Hepatocyte (in vitro differentiated cells): ENCODE data around the gene ATF3. TPM values are rescaled to one million over a fixed set of nuclear protein-coding genes. Genes with fewer than 3 reads are reported as not detected.
"Not testable (repeated sequence)": the region's sequence is repeated elsewhere in the genome, so short reads cannot be mapped to it uniquely, and the experiment has no call there.

Experiments used
- DNase-seq: peaks from one replicate; pipeline ENCODE4 v3.0.0-alpha.2; 2016; ENCODE audit warnings: low spot score
- H2AFZ ChIP-seq: fragments of 200-600 bp; sonication (generic); 2 replicates; pipeline ENCODE4 v1.6.0; 2016; ENCODE audit warnings: antibody characterized with exemption, mild to moderate bottlenecking
- H3K27ac ChIP-seq: fragments of 200-600 bp; sonication (generic); 2 replicates; pipeline ENCODE4 v1.5.1; 2016; ENCODE audit warnings: mild to moderate bottlenecking
- H3K27me3 ChIP-seq: fragments of 200-600 bp; sonication (generic); 2 replicates; pipeline ENCODE4 v1.6.1; 2016
- H3K36me3 ChIP-seq: fragments of 200-600 bp; sonication (generic); replicated peaks from 2 replicates; pipeline ENCODE4 v1.5.1; 2016; ENCODE audit warnings: low read depth; ENCODE audit not compliant: insufficient read depth
- H3K4me1 ChIP-seq: fragments of 200-600 bp; sonication (generic); 2 replicates; pipeline ENCODE4 v1.5.1; 2016; ENCODE audit warnings: mild to moderate bottlenecking, moderate library complexity; ENCODE audit not compliant: insufficient read depth
- H3K4me2 ChIP-seq: fragments of 200-600 bp; sonication (generic); 2 replicates; pipeline ENCODE4 v1.6.0; 2016
- H3K4me3 ChIP-seq: fragments of 200-600 bp; sonication (generic); 2 replicates; pipeline ENCODE4 v1.5.1; 2016; ENCODE audit warnings: mild to moderate bottlenecking
- H3K79me2 ChIP-seq: fragments of 200-600 bp; sonication (generic); 2 replicates; pipeline ENCODE4 v1.6.0; 2017; ENCODE audit warnings: mild to moderate bottlenecking
- H3K9me2 ChIP-seq: fragments of 200-600 bp; sonication (generic); replicated peaks from 2 replicates; pipeline ENCODE4 v1.6.0; 2017; ENCODE audit warnings: mild to moderate bottlenecking; ENCODE audit not compliant: insufficient read depth
- H3K9me3 ChIP-seq: fragments of 200-600 bp; sonication (generic); 2 replicates; pipeline ENCODE4 v1.5.1; 2016; ENCODE audit warnings: low read depth, mild to moderate bottlenecking
- H4K20me1 ChIP-seq: fragments of 200-600 bp; sonication (generic); 2 replicates; pipeline ENCODE4 v1.6.0; 2016; ENCODE audit warnings: mild to moderate bottlenecking; ENCODE audit not compliant: insufficient read depth, poor library complexity, severe bottlenecking
- EZH2 ChIP-seq: fragments of 200-600 bp; sonication (generic); IDR thresholded peaks from 2 replicates; pipeline ENCODE4 v1.6.1; 2016; ENCODE audit warnings: antibody characterized with exemption, mild to moderate bottlenecking, borderline replicate concordance
- EZH2phosphoT487 ChIP-seq: fragments of 200-600 bp; sonication (generic); IDR thresholded peaks from one replicate; pipeline ENCODE4 v1.6.1; 2018; ENCODE audit warnings: antibody characterized with exemption, mild to moderate bottlenecking, low read depth, moderate library complexity; ENCODE audit not compliant: unreplicated experiment, severe bottlenecking
- WGBS: methylation state at CpG from one replicate; pipeline ENCODE4 v1.1.6; 2016; ENCODE audit warnings: low lambda C conversion rate; ENCODE audit errors: missing lambda C conversion rate; 5-methylcytosine and 5-hydroxymethylcytosine counted together
- polyA plus RNA-seq: library from polyadenylated mRNA; unstranded; fragments of >200 nt; fragmentation: Nextera tagmentation; extraction: Ambion mirVana; gene quantifications from 2 replicates; pipeline ENCODE4 v1.2.1, GENCODE V29; 2016
- total RNA-seq: library from RNA; depleted of rRNA; stranded (reverse); fragments of >200 nt; gene quantifications from 2 replicates; pipeline ENCODE4 v1.2.3, GENCODE V29; 2014
- TF ChIP-seq, protein P1 (sequence below): fragments of 200-600 bp; sonication (generic); IDR thresholded peaks from 2 replicates; pipeline ENCODE4 v1.5.1; 2016; ENCODE audit warnings: antibody characterized with exemption, mild to moderate bottlenecking; ENCODE audit not compliant: poor library complexity

Gene ATF3
- total and polyA plus RNA-seq, 2 experiments from 2014 or later, result 128 to 129 TPM

DNA sequence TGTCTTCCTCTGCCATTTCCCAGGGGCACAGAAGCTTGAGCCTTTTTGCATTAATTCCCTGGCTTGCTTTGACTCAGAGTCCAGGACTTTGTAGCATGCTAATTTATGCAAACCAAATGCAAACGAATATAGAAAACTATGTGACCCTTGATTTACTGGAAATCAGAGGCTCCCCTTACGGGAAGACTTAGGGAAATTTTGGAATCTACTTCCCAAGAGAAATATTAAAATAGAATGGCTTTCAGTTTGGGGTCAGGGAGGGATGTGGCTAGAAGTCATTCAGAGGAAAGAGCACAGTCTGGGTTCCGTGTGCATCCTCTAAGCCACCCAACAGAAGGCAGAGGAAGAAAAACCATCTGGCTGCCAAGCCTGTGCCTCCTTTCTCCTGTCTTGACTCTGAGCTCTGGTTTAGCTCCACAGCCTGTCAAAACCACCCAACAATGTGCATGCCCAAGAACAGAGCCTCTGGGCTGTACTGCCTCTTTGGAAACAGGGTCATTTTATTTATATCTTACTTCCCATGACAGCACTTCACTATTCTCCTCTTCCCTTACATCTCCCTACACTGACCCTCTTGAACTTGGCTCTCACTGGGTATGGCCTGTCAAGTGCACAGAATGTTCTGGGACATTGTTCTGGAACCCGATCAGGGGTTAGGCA, 30.1 kb downstream of the ATF3 start:
- H3K9me2 ChIP-seq, result no peaks in the 10 kb centered on the region
- peaks cover 11% of the 10 kb centered on the region for H3K4me1 ChIP-seq
- DNase-seq, result no peak
- H4K20me1 ChIP-seq, result no peaks in the 10 kb centered on the region
- no peaks in the 10 kb centered on the region for H3K9me3 ChIP-seq
- no peak overlapping the region for H2AFZ ChIP-seq
- H3K4me2 ChIP-seq, result no peak overlapping the region
- no peaks in the 10 kb centered on the region for H3K79me2 ChIP-seq
- no peak overlapping the region for H3K4me3 ChIP-seq
- no peak for TF ChIP-seq EZH2phosphoT487
- TF ChIP-seq, protein P1, sequence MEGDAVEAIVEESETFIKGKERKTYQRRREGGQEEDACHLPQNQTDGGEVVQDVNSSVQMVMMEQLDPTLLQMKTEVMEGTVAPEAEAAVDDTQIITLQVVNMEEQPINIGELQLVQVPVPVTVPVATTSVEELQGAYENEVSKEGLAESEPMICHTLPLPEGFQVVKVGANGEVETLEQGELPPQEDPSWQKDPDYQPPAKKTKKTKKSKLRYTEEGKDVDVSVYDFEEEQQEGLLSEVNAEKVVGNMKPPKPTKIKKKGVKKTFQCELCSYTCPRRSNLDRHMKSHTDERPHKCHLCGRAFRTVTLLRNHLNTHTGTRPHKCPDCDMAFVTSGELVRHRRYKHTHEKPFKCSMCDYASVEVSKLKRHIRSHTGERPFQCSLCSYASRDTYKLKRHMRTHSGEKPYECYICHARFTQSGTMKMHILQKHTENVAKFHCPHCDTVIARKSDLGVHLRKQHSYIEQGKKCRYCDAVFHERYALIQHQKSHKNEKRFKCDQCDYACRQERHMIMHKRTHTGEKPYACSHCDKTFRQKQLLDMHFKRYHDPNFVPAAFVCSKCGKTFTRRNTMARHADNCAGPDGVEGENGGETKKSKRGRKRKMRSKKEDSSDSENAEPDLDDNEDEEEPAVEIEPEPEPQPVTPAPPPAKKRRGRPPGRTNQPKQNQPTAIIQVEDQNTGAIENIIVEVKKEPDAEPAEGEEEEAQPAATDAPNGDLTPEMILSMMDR, result no peak
- no peak for TF ChIP-seq EZH2
- WGBS, result 49% methylated on average over 4 of the region's 4 CpGs
- H3K36me3 ChIP-seq, result no peaks in the 10 kb centered on the region
- peaks cover 3% of the 10 kb centered on the region for H3K27me3 ChIP-seq
- H3K27ac ChIP-seq, result no peak overlapping the region

DNA sequence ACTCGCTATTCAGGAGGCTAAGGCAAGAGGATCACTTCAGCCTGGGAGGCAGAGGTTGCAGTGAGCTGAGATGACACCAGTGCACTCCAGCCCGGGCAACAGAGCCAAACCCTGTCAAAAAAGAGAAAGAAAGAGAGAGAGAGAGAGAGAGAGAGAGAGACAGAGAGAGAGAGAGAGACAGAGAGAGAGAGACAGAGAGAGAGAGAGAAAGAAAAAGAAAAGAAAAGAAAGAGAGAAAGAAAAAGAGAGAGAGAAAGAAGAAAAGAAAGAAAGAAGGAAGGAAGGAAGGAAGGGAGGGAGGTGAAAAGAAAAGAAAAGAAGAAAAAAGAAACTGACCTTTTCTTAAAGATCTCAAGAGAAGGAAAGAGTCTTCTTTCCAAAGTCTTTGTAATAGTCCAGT, 31.0 kb downstream of the ATF3 start:
- not testable (repeated sequence) for H2AFZ ChIP-seq, H3K36me3 ChIP-seq, H3K9me2 ChIP-seq, H3K4me2 ChIP-seq, H3K4me3 ChIP-seq, H3K27me3 ChIP-seq, H3K79me2 ChIP-seq, H4K20me1 ChIP-seq, H3K9me3 ChIP-seq, DNase-seq, H3K27ac ChIP-seq
- 88% methylated on average over 2 of the region's 2 CpGs for WGBS
- peaks cover 14% of the 10 kb centered on the region for H3K4me1 ChIP-seq

DNA sequence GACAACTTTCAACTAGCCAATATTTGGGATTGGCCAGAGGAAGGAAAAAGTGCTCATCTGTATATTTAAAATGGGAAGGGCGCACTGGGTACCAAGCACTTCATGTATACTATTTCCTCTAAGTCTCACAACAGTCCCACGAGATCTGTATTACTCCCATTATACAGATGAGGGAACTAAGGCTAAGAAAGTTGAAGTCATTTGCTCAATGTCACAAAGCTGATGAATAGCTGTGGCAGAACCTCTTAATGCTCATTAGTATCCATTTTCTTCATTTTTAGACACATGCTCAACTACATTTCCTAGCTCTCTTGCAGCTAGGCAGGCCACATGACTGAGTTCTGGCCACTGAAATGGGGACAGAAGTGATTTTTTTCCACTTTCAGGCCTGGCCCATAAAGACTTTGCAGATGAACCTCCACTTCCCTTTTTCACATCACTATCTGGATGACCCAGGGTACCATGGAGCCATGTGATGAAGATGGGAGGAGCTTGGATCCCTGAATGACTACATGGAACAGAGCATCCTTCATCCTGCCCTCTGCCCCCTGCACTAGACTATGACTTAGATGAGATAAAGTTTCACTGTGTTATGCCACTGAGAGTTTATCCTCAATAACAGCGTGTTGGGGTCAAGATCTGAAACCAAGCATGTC, 31.8 kb downstream of the ATF3 start:
- no peak overlapping the region for H3K4me3 ChIP-seq
- no peak overlapping the region for H3K4me2 ChIP-seq
- H3K9me2 ChIP-seq, result no peaks in the 10 kb centered on the region
- H3K79me2 ChIP-seq, result no peaks in the 10 kb centered on the region
- H4K20me1 ChIP-seq, result no peaks in the 10 kb centered on the region
- no peak for DNase-seq
- H3K27ac ChIP-seq, result no peak overlapping the region
- peaks cover 3% of the 10 kb centered on the region for H3K27me3 ChIP-seq
- WGBS, result 95% methylated on average over 3 of the region's 3 CpGs
- no peak for TF ChIP-seq EZH2
- no peaks in the 10 kb centered on the region for H3K9me3 ChIP-seq
- H3K4me1 ChIP-seq, result peaks cover 20% of the 10 kb centered on the region
- H2AFZ ChIP-seq, result no peak overlapping the region
- no peaks in the 10 kb centered on the region for H3K36me3 ChIP-seq

DNA sequence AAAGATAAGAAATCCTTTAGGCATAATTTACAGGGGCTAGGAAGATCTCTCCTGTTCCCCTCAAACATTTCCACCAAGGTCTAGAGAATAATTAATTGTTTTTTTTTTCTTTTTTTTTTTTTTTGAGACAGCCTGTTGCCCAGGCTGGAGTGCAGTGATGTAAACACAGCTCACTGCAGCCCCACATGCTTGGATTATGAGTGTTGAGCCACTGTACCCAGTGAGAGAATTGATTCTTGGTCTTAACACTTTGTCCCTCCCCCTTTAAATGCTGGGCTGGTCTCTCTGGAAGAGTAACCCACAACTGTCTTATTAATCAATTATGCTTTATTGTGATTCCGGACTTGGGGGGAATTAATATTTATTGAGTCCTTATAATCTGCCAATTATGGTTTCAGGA, 33.4 kb downstream of the ATF3 start:
- 90% methylated on average over 1 of the region's 1 CpG for WGBS
- Histone ChIP-seq H3K79me2 (no peaks in the 10 kb centered on the region), H3K36me3 (no peaks in the 10 kb centered on the region), H3K9me2 (no peaks in the 10 kb centered on the region), H4K20me1 (no peaks in the 10 kb centered on the region), H3K27ac (no peak overlapping the region), H2AFZ (no peak overlapping the region), H3K4me2 (no peak overlapping the region), H3K4me1 (peaks cover 17% of the 10 kb centered on the region), H3K4me3 (no peak overlapping the region), H3K9me3 (no peaks in the 10 kb centered on the region), H3K27me3 (peaks cover 3% of the 10 kb centered on the region)
- no peak for DNase-seq
- TF ChIP-seq, protein P1, result no peak
